ENCODE data around the gene TMEM215. TPM values are rescaled to one million over a fixed set of nuclear protein-coding genes. Genes with fewer than 3 reads are reported as not detected.
"Not testable (repeated sequence)": the region's sequence is repeated elsewhere in the genome, so short reads cannot be mapped to it uniquely, and the experiment has no call there.

Gene TMEM215
- polyA plus RNA-seq, 1 donor (not counting 4 experiments of a cell fraction or from before 2014, with no cell fraction given): not detected

GRCh38 chr9:32782476-32783167 is 718 bp upstream of the TMEM215 start:
- dilution Hi-C loops (cut with MboI; ENCODE audit: extremely low pct_ligation_motif_present, low sequenced_read_pairs): no loop called here
- H3K79me2 ChIP-seq (ENCODE audit: control insufficient read depth, insufficient read depth, low read length): no peaks in the 10 kb centered on the region
- H3K36me3 ChIP-seq (ENCODE audit: control insufficient read depth in 2 of 2, extremely low read depth in 1 of 2, insufficient read depth in 2 of 2, low read length in 2 of 2): no peaks in the 10 kb centered on the region
- no peaks in the 10 kb centered on the region for H3K4me1 ChIP-seq (ENCODE audit: control insufficient read depth, extremely low read depth, insufficient read depth, low read length)
- H3K27ac ChIP-seq (ENCODE audit: control insufficient read depth, insufficient read depth, low read length): no peak overlapping the region
- H3K9me1 ChIP-seq (ENCODE audit: control insufficient read depth, extremely low read depth, insufficient read depth, low read length): no peaks in the 10 kb centered on the region
- no peak overlapping the region for H3K4me2 ChIP-seq (ENCODE audit: control insufficient read depth, extremely low read depth, insufficient read depth, low read depth, low read length)
- peaks cover 40% of the 10 kb centered on the region for H3K27me3 ChIP-seq (ENCODE audit: control insufficient read depth, extremely low read depth, insufficient read depth, low read length)
- no peak overlapping the region for H3K4me3 ChIP-seq (ENCODE audit: control insufficient read depth in 2 of 3, extremely low read depth in 1 of 3, insufficient read depth in 2 of 3, low read depth in 1 of 3, low read length in 3 of 3)
- H3K9ac ChIP-seq (ENCODE audit: control insufficient read depth, extremely low read depth, insufficient read depth, low read length): no peak overlapping the region
- no peak overlapping the region for H2AFZ ChIP-seq (ENCODE audit: control insufficient read depth, low read length)
- FAIRE-seq: no peak
- H4K20me1 ChIP-seq (ENCODE audit: control insufficient read depth, extremely low read depth, insufficient read depth, low read length): no peaks in the 10 kb centered on the region
- no peaks in the 10 kb centered on the region for H3K9me3 ChIP-seq (ENCODE audit: control insufficient read depth, low read depth, low read length)
- TF ChIP-seq EZH2 (IDR thresholded peaks at IDR 0.05; ENCODE audit: low read length) (no peak), CTCF (optimal IDR thresholded peaks at IDR 0.05 in 1 of 3, IDR thresholded peaks at IDR 0.05 in 1 of 3, conservative IDR thresholded peaks at IDR 0.05 in 1 of 3; ENCODE audit: extremely low read depth in 1 of 3, insufficient read depth in 2 of 3, low read length in 3 of 3) (no peak)
- no peak for DNase-seq (ENCODE audit: low read depth, low spot score)

GRCh38 chr9:32787816-32788215 is 4.5 kb downstream of the TMEM215 start:
- Histone ChIP-seq H3K9ac (ENCODE audit: control insufficient read depth, extremely low read depth, insufficient read depth, low read length) (no peak overlapping the region), H3K4me3 (ENCODE audit: control insufficient read depth in 2 of 3, extremely low read depth in 1 of 3, insufficient read depth in 2 of 3, low read depth in 1 of 3, low read length in 3 of 3) (no peak overlapping the region), H3K27me3 (ENCODE audit: control insufficient read depth, extremely low read depth, insufficient read depth, low read length) (peaks cover 23% of the 10 kb centered on the region), H3K36me3 (ENCODE audit: control insufficient read depth in 2 of 2, extremely low read depth in 1 of 2, insufficient read depth in 2 of 2, low read length in 2 of 2) (no peaks in the 10 kb centered on the region), H3K9me3 (ENCODE audit: control insufficient read depth, low read depth, low read length) (no peaks in the 10 kb centered on the region), H4K20me1 (ENCODE audit: control insufficient read depth, extremely low read depth, insufficient read depth, low read length) (no peaks in the 10 kb centered on the region), H3K4me2 (ENCODE audit: control insufficient read depth, extremely low read depth, insufficient read depth, low read depth, low read length) (no peak overlapping the region), H2AFZ (ENCODE audit: control insufficient read depth, low read length) (no peak overlapping the region), H3K9me1 (ENCODE audit: control insufficient read depth, extremely low read depth, insufficient read depth, low read length) (no peaks in the 10 kb centered on the region), H3K27ac (ENCODE audit: control insufficient read depth, insufficient read depth, low read length) (no peak overlapping the region), H3K79me2 (ENCODE audit: control insufficient read depth, insufficient read depth, low read length) (no peaks in the 10 kb centered on the region), H3K4me1 (ENCODE audit: control insufficient read depth, extremely low read depth, insufficient read depth, low read length) (no peaks in the 10 kb centered on the region)
- TF ChIP-seq CTCF (optimal IDR thresholded peaks at IDR 0.05 in 1 of 3, IDR thresholded peaks at IDR 0.05 in 1 of 3, conservative IDR thresholded peaks at IDR 0.05 in 1 of 3; ENCODE audit: extremely low read depth in 1 of 3, insufficient read depth in 2 of 3, low read length in 3 of 3) (no peak), EZH2 (IDR thresholded peaks at IDR 0.05; ENCODE audit: low read length) (no peak)
- dilution Hi-C loops (cut with MboI; ENCODE audit: extremely low pct_ligation_motif_present, low sequenced_read_pairs): no loop called here
- FAIRE-seq (no peak), DNase-seq (ENCODE audit: low read depth, low spot score) (no peak)

- H3K36me3 ChIP-seq (ENCODE audit: control insufficient read depth in 2 of 2, extremely low read depth in 1 of 2, insufficient read depth in 2 of 2, low read length in 2 of 2): not testable (repeated sequence)
These were observed 12.7 kb downstream of the TMEM215 start for GRCh38 chr9:32796015-32796414.

More at GRCh38 chr9:32796015-32796414, 12.7 kb downstream of the TMEM215 start:
- H3K4me3 ChIP-seq (ENCODE audit: control insufficient read depth in 2 of 3, extremely low read depth in 1 of 3, insufficient read depth in 2 of 3, low read depth in 1 of 3, low read length in 3 of 3); H3K4me1 ChIP-seq (ENCODE audit: control insufficient read depth, extremely low read depth, insufficient read depth, low read length); H3K27me3 ChIP-seq (ENCODE audit: control insufficient read depth, extremely low read depth, insufficient read depth, low read length); H3K4me2 ChIP-seq (ENCODE audit: control insufficient read depth, extremely low read depth, insufficient read depth, low read depth, low read length); H3K79me2 ChIP-seq (ENCODE audit: control insufficient read depth, insufficient read depth, low read length); H2AFZ ChIP-seq (ENCODE audit: control insufficient read depth, low read length); DNase-seq (ENCODE audit: low read depth, low spot score); H4K20me1 ChIP-seq (ENCODE audit: control insufficient read depth, extremely low read depth, insufficient read depth, low read length); H3K9me1 ChIP-seq (ENCODE audit: control insufficient read depth, extremely low read depth, insufficient read depth, low read length); dilution Hi-C loops (cut with MboI; ENCODE audit: extremely low pct_ligation_motif_present, low sequenced_read_pairs); FAIRE-seq; H3K9me3 ChIP-seq (ENCODE audit: control insufficient read depth, low read depth, low read length); H3K27ac ChIP-seq (ENCODE audit: control insufficient read depth, insufficient read depth, low read length); H3K9ac ChIP-seq (ENCODE audit: control insufficient read depth, extremely low read depth, insufficient read depth, low read length): not testable (repeated sequence)
